ENCODE measurements around the gene NADSYN1. TPM values are rescaled to one million over a fixed set of nuclear protein-coding genes. Genes with fewer than 3 reads are reported as not detected.

The NADSYN1 gene
- total RNA-seq, 1 donor from 2014 or later, result 66.6 TPM

DNA sequence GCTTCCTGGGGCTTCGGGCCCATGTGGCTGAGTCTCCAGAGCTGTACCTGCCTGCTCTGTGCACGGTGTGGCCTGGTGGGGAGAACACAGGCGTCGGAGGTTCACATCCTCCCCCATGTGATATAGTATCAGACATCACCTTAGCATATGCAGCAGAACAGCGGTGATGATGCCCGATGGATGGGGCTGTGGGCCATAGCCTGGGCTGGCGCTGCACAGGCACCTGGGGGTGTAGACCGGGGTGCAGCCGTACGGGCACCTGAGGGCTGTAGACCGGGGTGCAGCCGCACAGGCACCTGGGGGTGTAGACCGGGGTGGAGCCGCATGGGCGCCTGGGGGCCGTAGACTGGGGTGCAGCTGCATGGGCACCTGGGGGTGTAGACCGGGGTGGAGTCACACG, 29.2 kb downstream of the NADSYN1 start:
- Mint-ChIP-seq H3K4me1 (ENCODE audit: unreplicated experiment) (peaks cover 8% of the 10 kb centered on the region), H3K27me3 (no peaks in the 10 kb centered on the region), H3K9me3 (no peaks in the 10 kb centered on the region), H3K36me3 (peaks cover 57% of the 10 kb centered on the region), H3K4me3 (no peak overlapping the region), H3K27ac (no peak overlapping the region)
- DNase-seq (ENCODE audit: extremely low spot score, unreplicated experiment), result no peak
- TF ChIP-seq, protein P1, sequence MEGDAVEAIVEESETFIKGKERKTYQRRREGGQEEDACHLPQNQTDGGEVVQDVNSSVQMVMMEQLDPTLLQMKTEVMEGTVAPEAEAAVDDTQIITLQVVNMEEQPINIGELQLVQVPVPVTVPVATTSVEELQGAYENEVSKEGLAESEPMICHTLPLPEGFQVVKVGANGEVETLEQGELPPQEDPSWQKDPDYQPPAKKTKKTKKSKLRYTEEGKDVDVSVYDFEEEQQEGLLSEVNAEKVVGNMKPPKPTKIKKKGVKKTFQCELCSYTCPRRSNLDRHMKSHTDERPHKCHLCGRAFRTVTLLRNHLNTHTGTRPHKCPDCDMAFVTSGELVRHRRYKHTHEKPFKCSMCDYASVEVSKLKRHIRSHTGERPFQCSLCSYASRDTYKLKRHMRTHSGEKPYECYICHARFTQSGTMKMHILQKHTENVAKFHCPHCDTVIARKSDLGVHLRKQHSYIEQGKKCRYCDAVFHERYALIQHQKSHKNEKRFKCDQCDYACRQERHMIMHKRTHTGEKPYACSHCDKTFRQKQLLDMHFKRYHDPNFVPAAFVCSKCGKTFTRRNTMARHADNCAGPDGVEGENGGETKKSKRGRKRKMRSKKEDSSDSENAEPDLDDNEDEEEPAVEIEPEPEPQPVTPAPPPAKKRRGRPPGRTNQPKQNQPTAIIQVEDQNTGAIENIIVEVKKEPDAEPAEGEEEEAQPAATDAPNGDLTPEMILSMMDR (conservative IDR thresholded peaks at IDR 0.05), result no peak

DNA sequence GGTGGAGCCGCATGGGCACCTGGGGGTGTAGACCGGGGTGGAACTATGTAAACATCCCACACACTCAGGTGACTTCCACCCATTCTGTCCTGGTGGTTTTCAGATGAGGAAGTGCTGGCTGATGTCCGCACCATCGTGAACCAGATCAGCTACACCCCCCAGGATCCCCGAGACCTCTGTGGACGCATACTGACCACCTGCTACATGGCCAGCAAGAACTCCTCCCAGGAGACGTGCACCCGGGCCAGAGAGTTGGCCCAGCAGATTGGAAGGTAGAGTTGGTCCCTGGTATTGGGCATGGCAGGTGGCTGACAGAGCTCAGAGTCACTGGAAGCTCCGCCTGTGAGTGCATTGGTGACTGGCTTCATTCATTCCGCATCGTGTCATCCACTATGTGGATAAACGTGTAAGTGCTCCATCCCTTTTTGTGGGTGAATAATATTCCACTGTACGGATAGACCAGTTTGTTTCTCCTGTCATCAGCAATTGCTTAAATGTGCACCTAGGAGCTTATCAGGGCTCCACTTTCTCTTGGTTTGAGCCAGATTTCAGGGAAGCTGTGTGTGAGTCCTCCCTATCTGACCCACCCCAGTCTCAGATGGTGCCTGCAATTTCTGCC, 29.9 kb downstream of the NADSYN1 start:
- Mint-ChIP-seq H3K27ac (no peak overlapping the region), H3K4me3 (no peak overlapping the region), H3K27me3 (no peaks in the 10 kb centered on the region), H3K4me1 (ENCODE audit: unreplicated experiment) (peaks cover 8% of the 10 kb centered on the region), H3K9me3 (no peaks in the 10 kb centered on the region), H3K36me3 (peaks cover 56% of the 10 kb centered on the region)
- TF ChIP-seq, protein P1 (conservative IDR thresholded peaks at IDR 0.05), result no peak
- no peak for DNase-seq (ENCODE audit: extremely low spot score, unreplicated experiment)

DNA sequence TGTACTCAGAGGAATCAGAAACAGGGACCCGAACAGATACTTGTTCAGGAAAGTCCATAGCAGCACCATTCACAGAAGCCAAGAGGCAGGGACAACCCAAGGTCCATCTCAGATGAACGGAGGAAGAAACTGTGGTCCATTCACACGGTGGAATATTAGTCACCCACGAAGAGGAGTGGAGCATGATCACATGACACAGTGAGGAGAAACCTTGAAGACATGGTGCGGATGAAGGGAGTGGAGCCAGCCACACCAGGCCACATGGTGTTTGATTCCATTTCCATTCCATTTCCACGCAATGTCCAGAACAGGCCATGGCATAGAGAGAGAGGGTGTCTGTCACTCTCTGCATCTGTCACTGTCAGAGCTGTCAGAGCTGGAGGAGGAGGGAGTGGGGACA, 30.7 kb downstream of the NADSYN1 start:
- no peak for DNase-seq (ENCODE audit: extremely low spot score, unreplicated experiment)
- TF ChIP-seq, protein P1 (conservative IDR thresholded peaks at IDR 0.05), result no peak
- H3K4me1 Mint-ChIP-seq (ENCODE audit: unreplicated experiment), result peaks cover 14% of the 10 kb centered on the region
- peaks cover 61% of the 10 kb centered on the region for H3K36me3 Mint-ChIP-seq
- no peaks in the 10 kb centered on the region for H3K9me3 Mint-ChIP-seq
- H3K4me3 Mint-ChIP-seq, result no peak overlapping the region
- H3K27me3 Mint-ChIP-seq, result no peaks in the 10 kb centered on the region
- H3K27ac Mint-ChIP-seq, result no peak overlapping the region

DNA sequence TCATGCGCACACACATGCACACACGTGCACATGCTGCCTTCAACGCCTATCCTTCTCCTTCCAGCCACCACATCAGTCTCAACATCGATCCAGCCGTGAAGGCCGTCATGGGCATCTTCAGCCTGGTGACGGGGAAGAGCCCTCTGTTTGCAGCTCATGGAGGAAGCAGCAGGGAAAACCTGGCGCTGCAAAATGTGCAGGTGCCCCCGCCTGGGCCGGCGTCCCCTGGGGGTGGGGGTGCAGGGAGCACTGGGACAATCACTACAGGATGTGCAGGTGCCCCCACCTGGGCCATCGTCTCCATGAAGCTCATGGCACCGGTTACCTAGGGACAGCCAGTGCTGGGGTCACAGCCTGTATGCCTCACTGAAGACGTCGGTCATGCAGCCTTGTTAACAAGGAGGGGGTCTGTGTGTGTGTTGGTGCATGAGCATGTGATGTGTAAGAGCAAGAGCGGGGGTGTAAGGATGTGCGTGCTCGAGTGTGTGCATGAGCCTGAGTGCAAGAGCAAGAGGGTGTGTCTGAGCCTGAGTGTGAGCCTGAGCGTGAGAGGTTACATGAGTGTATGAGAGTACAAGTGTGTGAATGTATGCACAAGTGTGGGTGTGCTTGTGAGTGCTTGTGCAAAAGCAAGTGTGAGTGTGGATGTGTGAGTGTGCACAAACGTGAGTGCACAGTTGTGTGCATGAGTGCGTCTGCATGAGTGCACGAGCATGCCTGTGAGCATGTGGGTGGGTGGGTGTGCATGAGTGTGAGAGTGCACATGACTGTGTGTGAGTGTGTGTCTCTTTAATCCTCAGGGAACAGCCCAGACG, 31.5 kb downstream of the NADSYN1 start:
- H3K4me3 Mint-ChIP-seq, result no peak overlapping the region
- TF ChIP-seq, protein P1 (conservative IDR thresholded peaks at IDR 0.05), result no peak
- no peak for DNase-seq (ENCODE audit: extremely low spot score, unreplicated experiment)
- H3K9me3 Mint-ChIP-seq, result no peaks in the 10 kb centered on the region
- H3K36me3 Mint-ChIP-seq, result peaks cover 61% of the 10 kb centered on the region
- H3K27me3 Mint-ChIP-seq, result no peaks in the 10 kb centered on the region
- no peak overlapping the region for H3K27ac Mint-ChIP-seq
- peaks cover 22% of the 10 kb centered on the region for H3K4me1 Mint-ChIP-seq (ENCODE audit: unreplicated experiment)

DNA sequence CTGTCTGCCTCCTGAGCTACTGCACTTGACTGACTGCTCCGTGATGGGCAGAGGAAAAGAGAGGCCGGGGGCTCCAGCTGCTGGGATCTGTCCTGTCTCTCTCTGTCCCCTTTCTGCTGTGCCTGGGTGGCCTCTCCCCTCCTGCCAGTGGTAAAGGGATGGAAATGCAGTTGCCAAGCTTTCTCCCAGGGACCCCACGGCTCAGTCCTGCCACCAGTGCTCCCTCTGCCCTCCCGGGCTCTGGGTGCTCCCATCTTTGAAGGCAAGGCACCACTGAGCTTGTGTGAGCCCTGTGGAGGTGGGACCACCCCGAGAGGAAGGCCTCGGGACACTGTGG, 32.0 kb downstream of the NADSYN1 start:
- Mint-ChIP-seq H3K4me1 (ENCODE audit: unreplicated experiment) (peaks cover 22% of the 10 kb centered on the region), H3K9me3 (no peaks in the 10 kb centered on the region), H3K36me3 (peaks cover 55% of the 10 kb centered on the region), H3K4me3 (no peak overlapping the region), H3K27me3 (no peaks in the 10 kb centered on the region), H3K27ac (no peak overlapping the region)
- no peak for DNase-seq (ENCODE audit: extremely low spot score, unreplicated experiment)
- TF ChIP-seq, protein P1 (conservative IDR thresholded peaks at IDR 0.05), result no peak
